K562 (cell line): Measurements from ENCODE around the gene GPR135. TPM values are rescaled to one million over a fixed set of nuclear protein-coding genes. Genes with fewer than 3 reads are reported as not detected.

Experiments used
- CHCHD3 ChIP-seq: fragments of 250-450 bp; sonication (Bioruptor Pico); IDR thresholded peaks from 2 replicates; pipeline ENCODE4 v2.1.2; 2022; ENCODE audit warnings: mild to moderate bottlenecking
- CTBP1 ChIP-seq: fragments of 450-650 bp; IDR thresholded peaks from 2 replicates; pipeline ENCODE4 v1.6.1; 2016; ENCODE audit warnings: borderline replicate concordance
- HES1 ChIP-seq: fragments of 450-650 bp; IDR thresholded peaks from 2 replicates; pipeline ENCODE4 v1.6.1; 2016; ENCODE audit warnings: low read depth, mild to moderate bottlenecking, moderate library complexity
- MEIS2 ChIP-seq: fragments of 450-650 bp; IDR thresholded peaks from 2 replicates; pipeline ENCODE4 v1.6.1; 2014; ENCODE audit warnings: mild to moderate bottlenecking; ENCODE audit not compliant: partially characterized antibody
- MXD1 ChIP-seq: fragments of 250-450 bp; sonication (Bioruptor Pico); IDR thresholded peaks from 2 replicates; pipeline ENCODE4 v1.8.0; 2021; ENCODE audit warnings: borderline replicate concordance, mild to moderate bottlenecking, moderate library complexity; ENCODE audit not compliant: poor library complexity, severe bottlenecking
- NR3C1 ChIP-seq: sonication (generic); formaldehyde crosslinking; IDR thresholded peaks from 2 replicates; pipeline ENCODE4 v1.8.1; 2022; ENCODE audit warnings: missing genetic modification reagents
- NUFIP1 ChIP-seq: fragments of 450-650 bp; IDR thresholded peaks from 2 replicates; pipeline ENCODE4 v1.6.1; 2018; ENCODE audit not compliant: partially characterized antibody
- PRMT5 ChIP-seq: sonication (generic); formaldehyde crosslinking; IDR thresholded peaks from 2 replicates; pipeline ENCODE4 v1.5.0; 2020; ENCODE audit warnings: missing genetic modification reagents
- SIRT6 ChIP-seq: IDR thresholded peaks from one replicate; pipeline ENCODE4 v1.6.1; 2012; ENCODE audit warnings: low read depth, mild to moderate bottlenecking, control low read depth, inconsistent platforms, low read length, moderate library complexity
- SNAPC5 ChIP-seq: fragments of 250-450 bp; sonication (Bioruptor Pico); IDR thresholded peaks from 2 replicates; pipeline ENCODE4 v1.8.0; 2021; ENCODE audit warnings: moderate library complexity, mild to moderate bottlenecking, inconsistent platforms
- STAT5A ChIP-seq: IDR thresholded peaks from 2 replicates; pipeline ENCODE4 v1.6.1; 2012; ENCODE audit warnings: low read length, inconsistent platforms, borderline replicate concordance
- TCF3 ChIP-seq: sonication (generic); formaldehyde crosslinking; IDR thresholded peaks from 2 replicates; pipeline ENCODE4 v1.4.0; 2020; ENCODE audit warnings: mild to moderate bottlenecking, missing genetic modification reagents
- TCF7 ChIP-seq: sonication (generic); IDR thresholded peaks from 2 replicates; pipeline ENCODE4 v1.6.1; 2016; ENCODE audit warnings: antibody characterized with exemption, borderline replicate concordance
- TEAD4 ChIP-seq, 2 experiments: sonication (generic) in 1 of 2; formaldehyde crosslinking in 1 of 2; IDR thresholded peaks; 2 replicates each; pipeline versions ENCODE4 v1.6.1 to v1.8.0; 2012 to 2022; ENCODE audit warnings: borderline replicate concordance in 1 of 2, inconsistent platforms in 1 of 2, low read length in 1 of 2, mild to moderate bottlenecking in 1 of 2, missing genetic modification reagents in 1 of 2
- ZBED1 ChIP-seq: IDR thresholded peaks from 2 replicates; pipeline ENCODE4 v1.6.1; 2014
- ZBTB26 ChIP-seq: fragments of 450-650 bp; formaldehyde crosslinking; IDR thresholded peaks from 2 replicates; pipeline ENCODE4 v1.4.0; 2022; ENCODE audit warnings: missing genetic modification characterization
- ZNF24 ChIP-seq: fragments of 450-650 bp; IDR thresholded peaks from 2 replicates; pipeline ENCODE4 v1.6.1; 2016
- ZNF316 ChIP-seq: fragments of 450-650 bp; IDR thresholded peaks from 2 replicates; pipeline ENCODE4 v1.6.1; 2016
- ZNF324 ChIP-seq: fragments of 250-450 bp; sonication (Bioruptor Pico); IDR thresholded peaks from 2 replicates; pipeline ENCODE4 v1.4.0; 2020; ENCODE audit warnings: mild to moderate bottlenecking
- ZNF561 ChIP-seq: fragments of 450-650 bp; formaldehyde crosslinking; conservative IDR thresholded peaks from 2 replicates; pipeline ENCODE4 v1.4.0; 2020; ENCODE audit warnings: mild to moderate bottlenecking, moderate library complexity
- ZNF592 ChIP-seq: fragments of 450-650 bp; IDR thresholded peaks from 2 replicates; pipeline ENCODE4 v1.6.1; 2017; ENCODE audit warnings: antibody characterized with exemption, mild to moderate bottlenecking
- ZNF766 ChIP-seq: fragments of 200-800 bp; sonication (Bioruptor generic); conservative IDR thresholded peaks from 2 replicates; pipeline ENCODE4 v1.6.1; 2016; ENCODE audit warnings: missing genetic modification characterization, missing compliant biosample characterization
- polyA plus RNA-seq, 8 experiments: library from polyadenylated mRNA; depleted of rRNA in 4 of 8; stranded (reverse) in 5 of 8; unstranded in 3 of 8; fragments of >200 nt; fragmentation: Nextera tagmentation in 2 of 8; fragmentation: Illumina TruSeq in 1 of 8; extraction: Ambion mirVana in 2 of 8; extraction: Trizol in 1 of 8; gene quantifications; 2 replicates each; pipeline versions ENCODE4 v1.2.1 to v1.2.3, GENCODE V29; 2011 to 2014; ENCODE audit warnings: inconsistent platforms in 1 of 8, missing spikeins in 1 of 8
- total RNA-seq, 7 experiments: library from RNA; depleted of rRNA in 6 of 7; stranded (reverse); fragments of >200 nt in 6 of 7; fragmentation: Illumina TruSeq in 2 of 7; extraction: Trizol in 2 of 7; gene quantifications; 2 replicates each; pipeline versions ENCODE4 v1.2.1 to v1.2.3, GENCODE V29; 2011 to 2021; ENCODE audit warnings: low replicate concordance in 1 of 7

GPR135 gene
- total and polyA plus RNA-seq, 9 of the 15 experiments (the other 6 are each of a cell fraction or from before 2014, with no cell fraction given): 0.06 to 1.6 (median 1.0) TPM

- peak; percentile 91 for TF ChIP-seq ZNF592
- TF ChIP-seq ZNF316: peak; percentile 1; the same call in 1 of the 2 replicates
- no peak for TF ChIP-seq SIRT6
- TF ChIP-seq NUFIP1: no peak
- TF ChIP-seq STAT5A: no peak
- no peak for TF ChIP-seq TCF3 (CRISPR knock-in tag)
- TF ChIP-seq ZNF324 (CRISPR knock-in tag): no peak
- TF ChIP-seq HES1: no peak
- peak; percentile 48; the same call in 1 of the 2 replicates for TF ChIP-seq CTBP1
- no peak for TF ChIP-seq MXD1
- no peak for TF ChIP-seq ZBTB26 (CRISPR knock-in tag)
- TF ChIP-seq SNAPC5 (CRISPR knock-in tag): no peak
- peak; percentile 36; the same call in 1 of the 2 replicates for TF ChIP-seq TCF7
- TF ChIP-seq TEAD4 (IDR thresholded peaks at IDR 0.05; ENCODE audit: low read length): no peak; the same call in none of the 2 replicates
- TF ChIP-seq TEAD4 (CRISPR knock-in tag; IDR thresholded peaks at IDR 0.05; ENCODE audit: borderline replicate concordance): 0 out of 2 replicates have a peak, but pooled peaks have one; percentile 51
- TF ChIP-seq ZNF766 (CRISPR knock-in tag): no peak
- TF ChIP-seq NR3C1 (CRISPR knock-in tag): peak; percentile 86
- TF ChIP-seq ZNF24: no peak
- no peak for TF ChIP-seq ZNF561 (CRISPR knock-in tag)
- TF ChIP-seq MEIS2: no peak
- no peak for TF ChIP-seq PRMT5
- TF ChIP-seq ZBED1: no peak
- no peak for TF ChIP-seq CHCHD3 (CRISPR knock-in tag)
Observed at GRCh38 chr14:59483819-59484638, 18.8 kb upstream of the GPR135 start, which contains the start of the genes JKAMP and L3HYPDH (continued).
